H9 (cell line): ENCODE measurements around the gene RPLP2. TPM values are rescaled to one million over a fixed set of nuclear protein-coding genes. Genes with fewer than 3 reads are reported as not detected.

Experiments
- DNase-seq: peaks from one replicate; pipeline ENCODE4 v3.0.0-alpha.2; 2017
- H2AFZ ChIP-seq: one replicate; pipeline ENCODE4 v1.6.1; 2013; ENCODE audit warnings: mild to moderate bottlenecking, low read length, control low read depth, moderate library complexity
- H2AK5ac ChIP-seq: 2 replicates; pipeline ENCODE4 v1.6.1; 2013; ENCODE audit warnings: low read length, control low read depth, mixed read lengths; ENCODE audit not compliant: insufficient read length
- H2BK120ac ChIP-seq: one replicate; pipeline ENCODE4 v1.6.1; 2013; ENCODE audit warnings: low read depth, mild to moderate bottlenecking, low read length, control low read depth, inconsistent platforms; ENCODE audit not compliant: poor library complexity, severe bottlenecking
- H2BK12ac ChIP-seq: 2 replicates; pipeline ENCODE4 v1.6.1; 2013; ENCODE audit warnings: low read length, control low read depth, mixed read lengths, low read depth; ENCODE audit not compliant: insufficient read length
- H2BK15ac ChIP-seq: 2 replicates; pipeline ENCODE4 v1.6.1; 2013; ENCODE audit warnings: low read depth, low read length, control low read depth
- H2BK20ac ChIP-seq: one replicate; pipeline ENCODE4 v1.6.1; 2013; ENCODE audit warnings: low read depth, mild to moderate bottlenecking, low read length, control low read depth, inconsistent platforms; ENCODE audit not compliant: poor library complexity, severe bottlenecking
- H2BK5ac ChIP-seq: 2 replicates; pipeline ENCODE4 v1.6.1; 2013; ENCODE audit warnings: low read length, control low read depth, mixed read lengths; ENCODE audit not compliant: insufficient read length
- H3K14ac ChIP-seq: 2 replicates; pipeline ENCODE4 v1.6.1; 2013; ENCODE audit warnings: low read length, control low read depth; ENCODE audit not compliant: insufficient read depth
- H3K18ac ChIP-seq: 2 replicates; pipeline ENCODE4 v1.6.1; 2013; ENCODE audit warnings: low read depth, mild to moderate bottlenecking, mixed read lengths, low read length, control low read depth; ENCODE audit not compliant: insufficient read length
- H3K23ac ChIP-seq: 2 replicates; pipeline ENCODE4 v1.6.1; 2013; ENCODE audit warnings: low read length, control low read depth, mixed read lengths, low read depth; ENCODE audit not compliant: insufficient read length
- H3K23me2 ChIP-seq: 2 replicates; pipeline ENCODE4 v1.6.1; 2013; ENCODE audit warnings: low read depth, mild to moderate bottlenecking, mixed read lengths, low read length, control low read depth; ENCODE audit not compliant: insufficient read length, poor library complexity, severe bottlenecking
- H3K27ac ChIP-seq: 2 replicates; pipeline ENCODE4 v1.5.1; 2013; ENCODE audit warnings: low read length, control low read depth, mixed read lengths, low read depth; ENCODE audit not compliant: insufficient read length
- H3K27me3 ChIP-seq: 2 replicates; pipeline ENCODE4 v1.6.1; 2013; ENCODE audit warnings: low read length, control low read depth, inconsistent platforms; ENCODE audit not compliant: insufficient read depth
- H3K4ac ChIP-seq: 2 replicates; pipeline ENCODE4 v1.6.1; 2013; ENCODE audit warnings: low read depth, mild to moderate bottlenecking, control low read depth, inconsistent platforms, low read length, moderate library complexity
- H3K4me1 ChIP-seq: 2 replicates; pipeline ENCODE4 v1.6.1; 2013; ENCODE audit warnings: low read length, control low read depth, inconsistent platforms; ENCODE audit not compliant: insufficient read depth
- H3K4me2 ChIP-seq: 2 replicates; pipeline ENCODE4 v1.6.1; 2013; ENCODE audit warnings: low read length, control low read depth, mixed read lengths; ENCODE audit not compliant: insufficient read length, insufficient read depth
- H3K56ac ChIP-seq: 2 replicates; pipeline ENCODE4 v1.6.1; 2013; ENCODE audit warnings: low read depth, mild to moderate bottlenecking, mixed read lengths, low read length, control low read depth; ENCODE audit not compliant: insufficient read length
- H3K79me1 ChIP-seq: 2 replicates; pipeline ENCODE4 v1.6.1; 2013; ENCODE audit warnings: low read depth, mild to moderate bottlenecking, moderate library complexity, low read length, control low read depth, inconsistent platforms; ENCODE audit not compliant: insufficient read depth, poor library complexity, severe bottlenecking
- H3K79me2 ChIP-seq: 2 replicates; pipeline ENCODE4 v1.6.1; 2013; ENCODE audit warnings: low read length, control low read depth, inconsistent platforms; ENCODE audit not compliant: insufficient read depth
- H3K9ac ChIP-seq: 2 replicates; pipeline ENCODE4 v1.6.1; 2013; ENCODE audit warnings: low read length, control low read depth, mixed read lengths; ENCODE audit not compliant: insufficient read length; ENCODE audit errors: extremely low read depth
- H3K9me3 ChIP-seq: one replicate; pipeline ENCODE4 v1.6.1; 2013; ENCODE audit warnings: low read depth, low read length, inconsistent platforms; ENCODE audit not compliant: control insufficient read depth
- H3T11ph ChIP-seq: one replicate; pipeline ENCODE4 v1.6.1; 2013; ENCODE audit warnings: mild to moderate bottlenecking, low read length, control low read depth, inconsistent platforms
- H4K20me1 ChIP-seq: one replicate; pipeline ENCODE4 v1.6.1; 2013; ENCODE audit not compliant: control insufficient read depth, insufficient read length, insufficient read depth
- H4K5ac ChIP-seq: 2 replicates; pipeline ENCODE4 v1.6.1; 2013; ENCODE audit warnings: low read depth, mild to moderate bottlenecking, mixed read lengths, low read length, control low read depth; ENCODE audit not compliant: insufficient read length
- H4K8ac ChIP-seq: replicated peaks from 2 replicates; pipeline ENCODE4 v1.6.1; 2013; ENCODE audit warnings: low read length, control low read depth, mixed read lengths, low read depth; ENCODE audit not compliant: insufficient read length
- H4K91ac ChIP-seq: 2 replicates; pipeline ENCODE4 v1.6.1; 2013; ENCODE audit warnings: low read depth, mild to moderate bottlenecking, moderate library complexity, mixed read lengths, low read length, control low read depth; ENCODE audit not compliant: insufficient read length
- H3K27ac Mint-ChIP-seq, 3 experiments: 2 replicates in 2 of 3; 3 replicates in 1 of 3; pipeline ENCODE4 v1.8.0; 2020 to 2021; ENCODE audit warnings: mixed read lengths in 3 of 3, mild to moderate bottlenecking in 1 of 3, moderate library complexity in 1 of 3
- H3K27me3 Mint-ChIP-seq: 2 replicates; pipeline ENCODE4 v1.8.0; 2021; ENCODE audit warnings: low read depth, mild to moderate bottlenecking, moderate library complexity, mixed read lengths
- H3K36me3 Mint-ChIP-seq, 3 experiments: 2 replicates in 2 of 3; 3 replicates in 1 of 3; pipeline ENCODE4 v1.8.0; 2020 to 2021; ENCODE audit warnings: low read depth in 3 of 3, mixed read lengths in 3 of 3; ENCODE audit not compliant: insufficient read depth in 1 of 3
- H3K4me1 Mint-ChIP-seq, 2 experiments: 2 replicates each; pipeline ENCODE4 v1.8.0; 2020; ENCODE audit warnings: mixed read lengths in 2 of 2
- H3K4me3 Mint-ChIP-seq, 2 experiments: 2 replicates in 1 of 2; 3 replicates in 1 of 2; pipeline ENCODE4 v1.8.0; 2020 to 2021; ENCODE audit warnings: mild to moderate bottlenecking in 2 of 2, mixed read lengths in 2 of 2, moderate library complexity in 1 of 2
- H3K9me3 Mint-ChIP-seq, 2 experiments: 2 replicates in 1 of 2; 3 replicates in 1 of 2; pipeline ENCODE4 v1.8.0; 2020; ENCODE audit warnings: mild to moderate bottlenecking in 2 of 2, mixed read lengths in 2 of 2, moderate library complexity in 1 of 2
- CTCF ChIP-seq: fragments of 200-600 bp; sonication (generic); conservative IDR thresholded peaks from 3 replicates; pipeline ENCODE4 v1.8.0; 2021; ENCODE audit warnings: antibody characterized with exemption, mild to moderate bottlenecking
- WGBS: extraction: QIAGEN DNeasy Blood & Tissue Kit; methylation state at CpG from one replicate; pipeline ENCODE4 v1.1.7; 2013; ENCODE audit warnings: missing lambda C conversion rate, low lambda C conversion rate, mixed read lengths; ENCODE audit not compliant: insufficient read length; ENCODE audit errors: extremely low coverage; 5-methylcytosine and 5-hydroxymethylcytosine counted together
- total RNA-seq: library from RNA; stranded (reverse); gene quantifications from 2 replicates; pipeline ENCODE4 v1.2.1, GENCODE V29; 2021

Gene RPLP2
- total RNA-seq, 1 experiment from 2014 or later = 2,138 TPM

DNA sequence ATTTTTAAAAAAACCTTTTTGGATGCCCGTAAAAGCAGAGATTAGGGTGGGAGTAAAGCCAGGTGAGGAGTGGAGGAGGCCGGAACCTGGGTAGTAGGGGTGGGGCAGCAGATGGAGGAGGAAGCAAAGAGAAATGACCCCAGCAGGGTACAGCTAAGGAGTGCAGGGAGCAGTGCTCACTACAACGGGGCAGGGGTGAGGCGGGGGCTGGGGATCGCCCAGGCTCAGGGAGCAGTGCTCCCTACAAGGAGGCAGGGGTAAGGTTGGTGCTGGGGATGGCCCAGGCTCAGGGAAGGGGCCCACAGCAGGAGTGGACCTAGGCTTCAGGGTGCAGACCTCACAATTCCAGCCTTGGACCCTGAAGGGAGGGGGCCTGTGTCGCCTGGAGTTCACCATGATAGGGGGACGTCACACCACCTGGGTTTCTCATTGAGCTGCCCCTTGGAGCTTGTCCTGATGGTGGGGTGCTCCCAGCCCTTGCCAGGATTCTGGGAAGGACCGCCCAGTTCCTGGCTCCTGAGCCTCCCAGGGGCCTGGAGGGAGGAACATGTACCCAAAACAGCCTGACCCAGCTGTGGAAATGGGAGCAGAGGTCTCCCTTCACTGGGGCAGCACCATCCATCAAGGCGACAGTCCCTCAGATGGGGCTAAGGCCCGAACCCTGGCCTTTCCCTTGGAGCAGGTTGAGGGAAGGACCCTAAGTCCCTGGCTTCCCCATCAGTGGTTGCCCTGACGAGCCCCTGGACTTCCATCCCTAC lies 6.1 kb downstream of the RPLP2 start:
- no peaks in the 10 kb centered on the region for H3K9me3 Mint-ChIP-seq

More for the DNA sequence above, 6.1 kb downstream of the RPLP2 start:
- H4K5ac ChIP-seq = no peak overlapping the region
- peaks cover 15 to 31% of the 10 kb centered on the region in 2 experiments for H3K4me1 Mint-ChIP-seq
- peaks cover 2% of the 10 kb centered on the region; the same call in 1 of the 2 replicates for H3K27me3 Mint-ChIP-seq
- H3K4me2 ChIP-seq = no peak overlapping the region
- no CpG with 5 or more reads among the region's 11 CpGs for WGBS
- H3T11ph ChIP-seq = no peak overlapping the region
- no peak overlapping the region for H3K56ac ChIP-seq
- no peak overlapping the region for H4K8ac ChIP-seq
- no peak overlapping the region for H2BK120ac ChIP-seq
- no peak overlapping the region for H2BK5ac ChIP-seq
- H3K9ac ChIP-seq = no peak overlapping the region
- H3K4me1 ChIP-seq = no peaks in the 10 kb centered on the region
- H3K4ac ChIP-seq = no peak overlapping the region
- H2BK20ac ChIP-seq = no peak overlapping the region
- peaks cover 7% of the 10 kb centered on the region for H3K23me2 ChIP-seq
- no peaks in the 10 kb centered on the region for H3K27me3 ChIP-seq
- H3K9me3 ChIP-seq = no peaks in the 10 kb centered on the region
- H4K20me1 ChIP-seq = no peaks in the 10 kb centered on the region
- no peak overlapping the region for H3K4me3 Mint-ChIP-seq
- peaks cover 21 to 33% (median 23%) of the 10 kb centered on the region in 3 experiments for H3K36me3 Mint-ChIP-seq
- DNase-seq = no peak
- H3K14ac ChIP-seq = no peak overlapping the region
- H2BK12ac ChIP-seq = no peak overlapping the region
- H2AFZ ChIP-seq = no peak overlapping the region
- no peak overlapping the region for H3K23ac ChIP-seq
- H2BK15ac ChIP-seq = no peak overlapping the region
- H4K91ac ChIP-seq = no peak overlapping the region
- H3K27ac Mint-ChIP-seq = peak overlapping the region in 1 of 3 experiments; percentile 63; a peak in 1 of 7 replicates
- no peak overlapping the region for H2AK5ac ChIP-seq
- H3K79me2 ChIP-seq = peaks cover 2% of the 10 kb centered on the region; the same call in 1 of the 2 replicates
- no peak for TF ChIP-seq CTCF
- H3K79me1 ChIP-seq = peaks cover 4% of the 10 kb centered on the region
- H3K18ac ChIP-seq = no peak overlapping the region
- no peak overlapping the region for H3K27ac ChIP-seq
